H1 (cell line): ENCODE results near the gene CEL. TPM values are rescaled to one million over a fixed set of nuclear protein-coding genes. Genes with fewer than 3 reads are reported as not detected.

Experiments
- CTCF ChIA-PET: fragments of 300-600 bp; sonication (Branson Sonifier 250); formaldehyde crosslinking; loops from one replicate; lab custom pipeline; 2021; ENCODE audit not compliant: partially characterized antibody; lab: Charles Lee
- POLR2A ChIA-PET: fragments of 300-600 bp; sonication (Branson Sonifier 250); formaldehyde crosslinking; loops from one replicate; lab custom pipeline; 2021; ENCODE audit warnings: inconsistent platforms; ENCODE audit not compliant: partially characterized antibody; lab: Charles Lee
- DNase-seq, 2 experiments: peaks; one replicate each; pipeline versions ENCODE4 v3.0.0 to v3.0.0-alpha.2; 2010 to 2022; ENCODE audit warnings: low spot score in 2 of 2, low read depth in 1 of 2, mixed read lengths in 1 of 2
- FAIRE-seq: peaks from 2 replicates; lab custom pipeline; 2011; peaks lifted over from hg19 to GRCh38; lab: Jason Lieb, UNC
- H2AFZ ChIP-seq: 2 replicates; pipeline ENCODE4 v1.8.1; 2012; ENCODE audit warnings: low read length, inconsistent platforms
- H2AK5ac ChIP-seq: 2 replicates; pipeline ENCODE4 v1.6.1; 2013; ENCODE audit warnings: low read depth, low read length
- H2BK120ac ChIP-seq: replicated peaks from 2 replicates; pipeline ENCODE3; 2013; ENCODE audit warnings: low read depth, low read length, inconsistent platforms
- H2BK12ac ChIP-seq: 2 replicates; pipeline ENCODE4 v1.6.1; 2013; ENCODE audit warnings: low read depth, low read length
- H2BK15ac ChIP-seq: 2 replicates; pipeline ENCODE4 v1.6.1; 2013; ENCODE audit warnings: low read length
- H2BK20ac ChIP-seq: 2 replicates; pipeline ENCODE4 v1.6.1; 2013; ENCODE audit warnings: low read length
- H2BK5ac ChIP-seq: 2 replicates; pipeline ENCODE4 v1.6.1; 2013; ENCODE audit warnings: low read depth, low read length
- H3K14ac ChIP-seq: 2 replicates; pipeline ENCODE4 v1.6.1; 2013; ENCODE audit warnings: inconsistent platforms; ENCODE audit not compliant: insufficient read length
- H3K18ac ChIP-seq: 2 replicates; pipeline ENCODE4 v1.6.1; 2013; ENCODE audit warnings: low read length; ENCODE audit errors: extremely low read depth
- H3K23ac ChIP-seq: 2 replicates; pipeline ENCODE4 v1.6.1; 2013; ENCODE audit warnings: inconsistent platforms; ENCODE audit not compliant: insufficient read length
- H3K23me2 ChIP-seq: 2 replicates; pipeline ENCODE4 v1.6.1; 2013; ENCODE audit warnings: low read depth, low read length
- H3K27ac ChIP-seq: 2 replicates; pipeline ENCODE4 v1.6.1; 2011; ENCODE audit warnings: low read depth, low read length, inconsistent platforms
- H3K27me3 ChIP-seq, 4 experiments: replicated peaks in 1 of 4; 1 replicate in 1 of 4; 2 replicates in 3 of 4; pipeline versions ENCODE4 v1.6.1 to v1.8.1; 2011 to 2013; ENCODE audit warnings: low read length in 3 of 4, mild to moderate bottlenecking in 3 of 4, inconsistent platforms in 2 of 4, mixed read lengths in 2 of 4, moderate library complexity in 1 of 4; ENCODE audit not compliant: control insufficient read depth in 3 of 4, insufficient read depth in 3 of 4; ENCODE audit errors: extremely low read depth in 1 of 4
- H3K36me3 ChIP-seq, 4 experiments: 2 replicates each; pipeline versions ENCODE4 v1.6.1 to v1.8.1; 2011 to 2013; ENCODE audit warnings: mild to moderate bottlenecking in 4 of 4, low read length in 3 of 4, moderate library complexity in 2 of 4, control low read depth in 1 of 4, inconsistent platforms in 1 of 4; ENCODE audit not compliant: insufficient read depth in 4 of 4, control insufficient read depth in 2 of 4
- H3K4ac ChIP-seq: replicated peaks from 2 replicates; pipeline ENCODE3; 2013; ENCODE audit warnings: low read length, low read depth, mixed read lengths, inconsistent platforms; ENCODE audit not compliant: insufficient read length
- H3K4me1 ChIP-seq, 4 experiments: replicated peaks in 1 of 4; 1 replicate in 1 of 4; 2 replicates in 3 of 4; pipeline versions ENCODE4 v1.6.1 to v1.8.1; 2011 to 2013; ENCODE audit warnings: low read length in 3 of 4, inconsistent platforms in 2 of 4, mixed read lengths in 1 of 4; ENCODE audit not compliant: insufficient read depth in 4 of 4, control insufficient read depth in 3 of 4
- H3K4me2 ChIP-seq, 2 experiments: 2 replicates each; pipeline versions ENCODE4 v1.6.1 to v1.8.1; 2011 to 2013; ENCODE audit warnings: low read depth in 2 of 2, low read length in 2 of 2, control low read depth in 1 of 2, inconsistent platforms in 1 of 2, mild to moderate bottlenecking in 1 of 2; ENCODE audit not compliant: insufficient read depth in 1 of 2
- H3K4me3 ChIP-seq, 4 experiments: fragments of 200-600, 300-600 bp in 1 of 4; sonication (generic), shearing (Covaris generic), sonication (Bioruptor Twin) in 1 of 4; 2 replicates each; pipeline versions ENCODE4 v1.5.1 to v1.8.1; 2011 to 2016; ENCODE audit warnings: low read length in 4 of 4, low read depth in 3 of 4, control low read depth in 2 of 4, inconsistent platforms in 2 of 4, mild to moderate bottlenecking in 2 of 4, mixed read lengths in 1 of 4, moderate library complexity in 1 of 4; ENCODE audit not compliant: insufficient read depth in 2 of 4; ENCODE audit errors: extremely low read depth in 1 of 4
- H3K56ac ChIP-seq: replicated peaks from 2 replicates; pipeline ENCODE3; 2013; ENCODE audit warnings: low read depth, mild to moderate bottlenecking, mixed read lengths, low read length, inconsistent platforms; ENCODE audit not compliant: insufficient read length
- H3K79me1 ChIP-seq: 2 replicates; pipeline ENCODE4 v1.6.1; 2013; ENCODE audit warnings: low read depth, low read length, control low read depth
- H3K79me2 ChIP-seq, 2 experiments: 2 replicates each; pipeline versions ENCODE4 v1.6.1 to v1.8.1; 2012 to 2013; ENCODE audit warnings: low read length in 2 of 2, mild to moderate bottlenecking in 2 of 2, inconsistent platforms in 1 of 2; ENCODE audit not compliant: insufficient read depth in 2 of 2, control insufficient read depth in 1 of 2
- H3K9ac ChIP-seq, 4 experiments: replicated peaks in 1 of 4; 1 replicate in 1 of 4; 2 replicates in 3 of 4; pipeline versions ENCODE4 v1.6.1 to v1.8.1; 2011 to 2013; ENCODE audit warnings: low read depth in 3 of 4, low read length in 3 of 4, control low read depth in 2 of 4, mild to moderate bottlenecking in 2 of 4, moderate library complexity in 2 of 4, inconsistent platforms in 1 of 4; ENCODE audit errors: extremely low read depth in 1 of 4
- H3K9me3 ChIP-seq, 2 experiments: 2 replicates each; pipeline versions ENCODE4 v1.6.1 to v1.8.1; 2012 to 2013; ENCODE audit warnings: mild to moderate bottlenecking in 2 of 2, moderate library complexity in 2 of 2, control low read depth in 1 of 2, inconsistent platforms in 1 of 2, low read depth in 1 of 2, low read length in 1 of 2, mixed read lengths in 1 of 2; ENCODE audit not compliant: insufficient read depth in 2 of 2
- H4K20me1 ChIP-seq, 2 experiments: replicated peaks in 1 of 2; 2 replicates each; pipeline versions ENCODE3 to v1.8.1; 2011 to 2013; ENCODE audit warnings: inconsistent platforms in 2 of 2, low read length in 2 of 2, mild to moderate bottlenecking in 1 of 2; ENCODE audit not compliant: insufficient read depth in 2 of 2, control insufficient read depth in 1 of 2
- H4K5ac ChIP-seq: 2 replicates; pipeline ENCODE4 v1.6.1; 2013; ENCODE audit warnings: low read length, low read depth, mixed read lengths, inconsistent platforms; ENCODE audit not compliant: insufficient read length
- H4K8ac ChIP-seq: 2 replicates; pipeline ENCODE4 v1.8.0; 2013; ENCODE audit warnings: mild to moderate bottlenecking, moderate library complexity, low read length, inconsistent platforms; ENCODE audit not compliant: insufficient read depth; ENCODE audit errors: extremely low read depth
- H4K91ac ChIP-seq: replicated peaks from 2 replicates; pipeline ENCODE3; 2013; ENCODE audit warnings: low read length, mixed read lengths, inconsistent platforms; ENCODE audit not compliant: insufficient read length
- ATF2 ChIP-seq: IDR thresholded peaks from 2 replicates; pipeline ENCODE4 v1.6.1; 2012; ENCODE audit warnings: low read length, inconsistent platforms
- CBX8 ChIP-seq: fragments of 300-800, 300-1000 bp; sonication (generic); IDR thresholded peaks from 2 replicates; pipeline ENCODE4 v1.7.1; 2016; ENCODE audit warnings: low read depth, low read length, borderline replicate concordance
- WGBS, 2 experiments: shearing (Covaris generic) in 1 of 2; methylation state at CpG; one replicate each; pipeline versions ENCODE4 v1.1.6 to v1.1.7; 2013 to 2015; ENCODE audit warnings: low lambda C conversion rate in 2 of 2, mixed read lengths in 2 of 2, inconsistent platforms in 1 of 2, low coverage in 1 of 2, missing lambda C conversion rate in 1 of 2; ENCODE audit not compliant: insufficient replicate concordance in 2 of 2, insufficient coverage in 1 of 2, insufficient read length in 1 of 2; ENCODE audit errors: extremely low coverage in 1 of 2, missing lambda C conversion rate in 1 of 2; 5-methylcytosine and 5-hydroxymethylcytosine counted together
- polyA plus RNA-seq, 7 experiments: library from polyadenylated mRNA; depleted of rRNA in 3 of 7; stranded (reverse) in 5 of 7; unstranded in 2 of 7; fragments of >200 nt in 5 of 7; fragments of 200-250 nt in 2 of 7; gene quantifications; 1 replicate in 5 of 7; 2 replicates in 1 of 7; 4 replicates in 1 of 7; pipeline versions ENCODE4 v1.2.1 to v1.2.3, GENCODE V29; 2011 to 2013; ENCODE audit warnings: missing spikeins in 2 of 7, mixed read lengths in 2 of 7
- total RNA-seq: library from RNA; stranded (reverse); fragmentation: NEBNext Ultra II Directional; extraction: Animal tissue kit (Norgen Biotek cat#: 25700); gene quantifications from 2 replicates; pipeline ENCODE4 v1.2.1, GENCODE V29; 2021

The CEL gene
- total and polyA plus RNA-seq, 2 of the 8 experiments (the other 6 are each of a cell fraction or from before 2014, with no cell fraction given): 1.8 to 3.4 TPM

GRCh38 chr9:133057553-133057952 lies 4.2 kb upstream of the CEL start:
- H2AFZ ChIP-seq: no peak overlapping the region
- no peak overlapping the region for H4K5ac ChIP-seq
- H3K4me1 ChIP-seq: peaks cover 6 to 23% (median 13%) of the 10 kb centered on the region in 4 experiments
- no peak overlapping the region for H3K56ac ChIP-seq
- H4K91ac ChIP-seq: no peak overlapping the region
- no peak overlapping the region for H2BK5ac ChIP-seq
- H2BK20ac ChIP-seq: no peak overlapping the region
- FAIRE-seq (no peak), DNase-seq (no peak)
- ChIA-PET CTCF (interaction anchor here (0.5 to 1.8 kb wide), 4 partner anchors 17 to 129 kb away, joined by 3 to 7 read pairs (median 6); no protein-coding TSS in a partner anchor), POLR2A (interaction anchor here (1.0 to 1.3 kb wide), 2 partner anchors 10 to 23 kb away, joined by 3 read pairs; no protein-coding TSS in a partner anchor)
- H2BK12ac ChIP-seq: no peak overlapping the region
- H3K79me1 ChIP-seq: 0 out of 2 replicates have a peak, but pooled peaks cover 2% of the 10 kb centered on the region
- no peak overlapping the region for H2AK5ac ChIP-seq
- no peaks in the 10 kb centered on the region for H3K27me3 ChIP-seq
- peaks cover 0 to 6% of the 10 kb centered on the region in 2 experiments for H4K20me1 ChIP-seq
- 94% methylated on average over 6 of the region's 12 CpGs; no CpG with 5 or more reads in 1 of the 2 experiments for WGBS, 2 experiments
- no peak overlapping the region for H3K23ac ChIP-seq
- no peak overlapping the region for H3K4me3 ChIP-seq
- H3K23me2 ChIP-seq: no peaks in the 10 kb centered on the region
- H3K4me2 ChIP-seq: no peak overlapping the region
- H3K9ac ChIP-seq: no peak overlapping the region
- no peaks in the 10 kb centered on the region for H3K79me2 ChIP-seq
- no peak overlapping the region for H3K27ac ChIP-seq
- TF ChIP-seq ATF2 (no peak), CBX8 (no peak)
- H3K4ac ChIP-seq: no peak overlapping the region
- no peak overlapping the region for H3K18ac ChIP-seq
- H4K8ac ChIP-seq: no peak overlapping the region
- no peak overlapping the region for H2BK15ac ChIP-seq
- H3K14ac ChIP-seq: no peak overlapping the region
- no peak overlapping the region for H2BK120ac ChIP-seq
- peaks cover 15 to 37% (median 29%) of the 10 kb centered on the region in 4 experiments; a peak in 7 of 8 replicates for H3K36me3 ChIP-seq
- H3K9me3 ChIP-seq: no peaks in the 10 kb centered on the region
